Skeletal muscle satellite cell (primary cell): ENCODE measurements around the gene SMAD1.
A peak's percentile ranks its signal among the peaks of the same experiment; 100 is the strongest.

ENCODE experiments used
- H3K27me3 ChIP-seq: 2 replicates; pipeline ENCODE4 v1.7.0; 2013; ENCODE audit warnings: low read length; ENCODE audit not compliant: control insufficient read depth, insufficient read depth
- H3K36me3 ChIP-seq: 2 replicates; pipeline ENCODE4 v1.7.0; 2013; ENCODE audit warnings: mild to moderate bottlenecking, control low read depth, low read length; ENCODE audit not compliant: insufficient read depth
- H3K4me1 ChIP-seq: 2 replicates; pipeline ENCODE4 v1.7.0; 2013; ENCODE audit warnings: low read length; ENCODE audit not compliant: control insufficient read depth, insufficient read depth
- H3K4me2 ChIP-seq: 2 replicates; pipeline ENCODE4 v1.7.0; 2013; ENCODE audit warnings: mild to moderate bottlenecking, low read length
- H3K4me3 ChIP-seq: 2 replicates; pipeline ENCODE4 v1.7.0; 2013; ENCODE audit warnings: low read length
- H3K9ac ChIP-seq: 2 replicates; pipeline ENCODE4 v1.7.0; 2013; ENCODE audit warnings: mild to moderate bottlenecking, low read depth, low read length, moderate library complexity
- H3K9me3 ChIP-seq: replicated peaks from 2 replicates; pipeline ENCODE4 v1.7.0; 2013; ENCODE audit warnings: mild to moderate bottlenecking, control low read depth, low read length

The SMAD1 gene

GRCh38 chr4:145545031-145545430 is 63.4 kb downstream of the SMAD1 start:
- Histone ChIP-seq H3K27me3 (no peaks in the 10 kb centered on the region), H3K9me3 (no peaks in the 10 kb centered on the region), H3K4me3 (no peak overlapping the region), H3K36me3 (peaks cover 5% of the 10 kb centered on the region), H3K4me2 (no peak overlapping the region), H3K9ac (no peak overlapping the region), H3K4me1 (peaks cover 22% of the 10 kb centered on the region)

DNA sequence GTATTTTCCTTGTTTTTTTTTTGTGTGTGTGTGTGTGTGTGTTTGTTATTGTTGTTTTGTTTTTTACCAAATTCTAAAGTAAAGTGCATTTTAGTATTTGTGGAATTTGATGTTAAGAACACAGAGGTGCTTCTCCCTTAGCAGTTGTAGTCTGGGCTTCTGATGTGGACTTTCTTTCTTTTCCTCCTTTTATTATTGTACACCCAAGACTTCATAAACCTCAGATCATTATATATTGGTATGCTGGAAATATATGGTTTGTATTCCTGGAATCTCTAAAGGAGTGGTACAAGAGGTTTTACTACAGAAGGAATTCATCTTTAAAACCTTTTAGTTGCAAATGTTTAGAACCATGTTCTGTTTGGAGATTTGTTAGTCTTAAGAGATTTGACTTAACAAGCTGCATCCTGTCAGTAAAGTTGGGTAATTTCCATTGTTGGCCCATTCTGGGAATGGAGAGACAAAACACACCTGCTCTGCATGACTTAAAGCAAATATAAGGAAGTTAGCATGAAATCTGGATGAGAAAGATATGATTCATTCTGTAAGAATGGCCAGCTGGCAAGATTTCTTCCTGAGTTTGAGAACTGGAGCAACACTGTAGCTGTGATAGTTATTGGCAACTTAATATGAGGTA is 64.0 kb downstream of the SMAD1 start:
- Histone ChIP-seq H3K4me2 (peak overlapping the region; percentile 35), H3K9ac (no peak overlapping the region), H3K4me3 (no peak overlapping the region), H3K27me3 (no peaks in the 10 kb centered on the region), H3K4me1 (peaks cover 19% of the 10 kb centered on the region), H3K9me3 (no peaks in the 10 kb centered on the region), H3K36me3 (peaks cover 5% of the 10 kb centered on the region)

GRCh38 chr4:145546175-145546915 is 64.7 kb downstream of the SMAD1 start:
- Histone ChIP-seq H3K9me3 (no peaks in the 10 kb centered on the region), H3K36me3 (peaks cover 5% of the 10 kb centered on the region), H3K4me1 (peaks cover 19% of the 10 kb centered on the region), H3K9ac (no peak overlapping the region), H3K4me3 (no peak overlapping the region), H3K4me2 (no peak overlapping the region), H3K27me3 (no peaks in the 10 kb centered on the region)

DNA sequence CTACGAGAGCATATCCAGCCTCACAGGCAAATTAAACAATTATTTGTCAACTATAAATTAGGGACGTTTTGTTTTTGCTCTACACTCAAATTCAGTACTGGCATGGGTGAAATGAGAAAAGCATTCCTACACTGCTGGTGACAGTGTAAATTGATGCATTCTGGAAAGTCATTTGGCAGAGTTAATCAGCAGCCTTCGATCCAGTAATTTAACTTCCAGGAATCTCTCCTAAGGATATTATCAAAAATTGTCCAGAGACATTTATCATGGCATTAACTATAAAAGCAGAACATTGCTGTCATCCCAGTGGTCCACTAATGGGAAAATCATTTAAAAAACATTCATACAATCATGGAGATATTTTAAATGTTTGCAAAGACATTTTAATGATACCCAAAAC is 70.0 kb downstream of the SMAD1 start:
- Histone ChIP-seq H3K4me2 (no peak overlapping the region), H3K36me3 (no peaks in the 10 kb centered on the region), H3K4me1 (peaks cover 1% of the 10 kb centered on the region), H3K9ac (no peak overlapping the region), H3K4me3 (no peak overlapping the region), H3K9me3 (no peaks in the 10 kb centered on the region), H3K27me3 (no peaks in the 10 kb centered on the region)

GRCh38 chr4:145552181-145552822 is 70.6 kb downstream of the SMAD1 start:
- no peak overlapping the region for H3K9ac ChIP-seq

DNA sequence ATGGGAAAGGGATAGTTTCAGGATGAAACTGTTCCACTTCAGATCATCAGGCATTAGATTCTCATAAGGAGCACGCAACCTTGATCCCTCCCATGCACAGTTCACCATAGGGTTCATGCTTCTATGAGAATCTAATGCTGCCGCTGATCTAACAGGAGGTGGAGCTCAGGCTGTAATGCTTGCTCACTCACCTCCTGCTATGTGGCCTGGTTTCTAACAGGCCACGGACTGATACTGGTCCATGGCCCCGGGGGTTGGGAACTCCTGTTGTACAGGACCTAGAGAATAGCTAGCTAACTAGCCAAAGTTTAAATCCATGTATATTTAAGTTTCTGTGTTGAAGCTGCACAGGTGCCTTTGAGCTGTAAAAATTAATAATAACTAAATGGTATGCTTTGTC is 71.7 kb downstream of the SMAD1 start:
- Histone ChIP-seq H3K27me3 (no peaks in the 10 kb centered on the region), H3K4me1 (no peaks in the 10 kb centered on the region), H3K36me3 (no peaks in the 10 kb centered on the region), H3K9ac (no peak overlapping the region), H3K9me3 (no peaks in the 10 kb centered on the region), H3K4me3 (no peak overlapping the region), H3K4me2 (no peak overlapping the region)

More at GRCh38 chr4:145552181-145552822, 70.6 kb downstream of the SMAD1 start:
- Histone ChIP-seq H3K27me3 (no peaks in the 10 kb centered on the region), H3K4me1 (no peaks in the 10 kb centered on the region), H3K9me3 (no peaks in the 10 kb centered on the region), H3K36me3 (no peaks in the 10 kb centered on the region), H3K4me3 (no peak overlapping the region), H3K4me2 (no peak overlapping the region)

- H3K9me3 ChIP-seq = no peaks in the 10 kb centered on the region
- H3K36me3 ChIP-seq = peaks cover 5% of the 10 kb centered on the region
- no peaks in the 10 kb centered on the region for H3K4me1 ChIP-seq
- no peaks in the 10 kb centered on the region for H3K27me3 ChIP-seq
- H3K4me3 ChIP-seq = no peak overlapping the region
- H3K4me2 ChIP-seq = no peak overlapping the region
- H3K9ac ChIP-seq = no peak overlapping the region
Measured at GRCh38 chr4:145554691-145555090, 73.0 kb downstream of the SMAD1 start.

- Histone ChIP-seq H3K4me1 (no peaks in the 10 kb centered on the region), H3K27me3 (no peaks in the 10 kb centered on the region), H3K36me3 (peaks cover 5% of the 10 kb centered on the region), H3K4me3 (no peak overlapping the region), H3K4me2 (no peak overlapping the region), H3K9ac (no peak overlapping the region), H3K9me3 (no peaks in the 10 kb centered on the region)
Measured at GRCh38 chr4:145557720-145558119, 76.1 kb downstream of the SMAD1 start.

DNA sequence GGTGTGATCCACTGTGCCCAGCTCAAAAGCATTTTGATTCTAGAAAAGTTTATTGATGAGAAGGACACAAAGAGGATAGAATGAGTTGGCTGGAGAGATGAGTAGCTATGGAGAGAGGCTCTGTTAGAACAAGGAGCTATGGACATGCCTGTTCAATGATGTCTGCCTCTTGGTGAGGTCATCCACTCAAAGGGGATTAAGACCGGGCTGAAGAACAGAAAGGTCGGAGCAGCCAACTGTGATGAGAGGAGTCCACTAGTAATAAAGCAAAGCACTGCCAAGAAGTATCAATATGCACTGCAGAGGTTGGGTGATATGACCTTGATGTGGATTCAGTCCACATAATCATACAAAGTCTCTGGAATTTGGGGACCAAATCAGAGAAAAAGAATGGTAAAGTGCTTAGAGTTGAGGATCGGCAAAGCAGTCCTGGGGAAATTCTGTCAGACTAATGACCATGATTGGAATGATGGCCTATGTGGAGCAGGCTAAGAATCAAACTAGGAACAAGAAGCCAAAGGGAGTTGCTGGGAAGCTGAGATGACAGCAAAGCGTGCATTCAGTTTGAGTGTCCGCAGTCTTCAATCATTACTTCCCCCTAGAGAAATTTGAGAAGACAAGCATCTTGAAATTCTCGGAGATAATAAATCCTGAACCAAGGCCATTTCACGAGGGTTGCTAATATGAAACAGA is 81.8 kb downstream of the SMAD1 start:
- Histone ChIP-seq H3K4me3 (no peak overlapping the region), H3K4me2 (no peak overlapping the region), H3K4me1 (no peaks in the 10 kb centered on the region), H3K9ac (no peak overlapping the region), H3K9me3 (no peaks in the 10 kb centered on the region), H3K36me3 (peaks cover 5% of the 10 kb centered on the region), H3K27me3 (no peaks in the 10 kb centered on the region)

DNA sequence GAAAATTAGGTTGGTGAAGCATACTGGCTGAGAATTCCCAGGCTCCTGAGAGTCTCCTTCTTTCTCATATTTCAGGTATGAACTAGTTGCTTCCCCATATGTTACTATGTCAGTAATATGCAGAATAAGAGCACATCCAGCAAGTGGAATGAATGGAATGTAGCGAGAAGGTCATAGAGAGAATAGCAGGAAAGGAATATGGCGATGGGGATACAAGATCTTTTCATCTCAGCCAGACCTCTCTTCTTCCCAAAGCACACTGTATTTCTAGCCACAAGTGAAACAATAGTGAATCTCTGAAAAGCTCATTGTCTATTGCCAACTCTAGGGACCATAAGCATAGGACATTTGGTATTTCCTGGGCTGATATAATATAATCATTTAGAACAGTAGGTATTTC is 82.9 kb downstream of the SMAD1 start:
- Histone ChIP-seq H3K4me1 (no peaks in the 10 kb centered on the region), H3K27me3 (no peaks in the 10 kb centered on the region), H3K9me3 (no peaks in the 10 kb centered on the region), H3K4me2 (no peak overlapping the region), H3K36me3 (peaks cover 1% of the 10 kb centered on the region), H3K9ac (no peak overlapping the region), H3K4me3 (no peak overlapping the region)

- Histone ChIP-seq H3K4me3 (no peak overlapping the region), H3K36me3 (no peaks in the 10 kb centered on the region), H3K9ac (no peak overlapping the region), H3K4me2 (no peak overlapping the region), H3K9me3 (no peaks in the 10 kb centered on the region), H3K27me3 (no peaks in the 10 kb centered on the region), H3K4me1 (no peaks in the 10 kb centered on the region)
Measured at GRCh38 chr4:145565328-145565727, 83.7 kb downstream of the SMAD1 start.
